ENCODE measurements around the gene ATOX1. TPM values are rescaled to one million over a fixed set of nuclear protein-coding genes. Genes with fewer than 3 reads are reported as not detected.
A peak's percentile ranks its signal among the peaks of the same experiment; 100 is the strongest.

The ATOX1 gene
- total and polyA plus RNA-seq, 3 donors from 2014 or later, result 115 to 145 (median 135) TPM

- Histone ChIP-seq H3K27me3 (no peaks in the 10 kb centered on the region), H3K36me3 (ENCODE audit: low read depth, missing control alignments) (no peaks in the 10 kb centered on the region), H3K27ac (peak overlapping the region in 1 of 2 donors; percentile 90), H3K4me3 (no peak overlapping the region), H3K4me1 (peaks cover 23% of the 10 kb centered on the region), H3K9me3 (no peaks in the 10 kb centered on the region)
- intact Hi-C loops (cut with DNase I; ENCODE audit: low total_unique reads), result no loop called here
- 21 to 28% methylated on average over 3 of the region's 3 CpGs for WGBS, 2 donors
- no peak for TF ChIP-seq CTCF (IDR thresholded peaks at IDR 0.05)
- TF ChIP-seq POLR2A (IDR thresholded peaks at IDR 0.05), result no peak
- no peak for DNase-seq
Measured at GRCh38 chr5:151775025-151775606, 16.7 kb upstream of the ATOX1 start.

DNA sequence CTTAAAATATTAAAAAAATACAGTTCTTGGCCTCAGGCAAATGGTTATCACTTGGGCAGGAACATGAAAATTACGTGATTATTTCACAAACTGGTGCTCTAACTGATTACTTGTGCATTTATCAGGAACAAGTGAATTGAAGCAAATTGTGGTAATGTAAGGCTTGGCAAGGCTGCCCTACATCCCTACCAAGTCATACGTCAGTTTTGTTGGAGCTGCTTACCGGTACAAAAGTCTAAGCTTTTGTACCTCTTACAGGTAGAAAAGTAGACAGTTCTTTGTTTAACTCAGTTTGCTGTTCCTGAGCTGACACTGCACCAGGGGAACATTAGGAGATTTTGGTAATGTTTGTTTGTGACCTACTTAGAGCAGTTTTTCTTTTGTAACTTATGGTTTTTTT lies 15.5 kb upstream of the ATOX1 start:
- Histone ChIP-seq H3K9me3 (no peaks in the 10 kb centered on the region), H3K4me3 (peak overlapping the region in 1 of 2 donors; percentile 85), H3K4me1 (peaks cover 23% of the 10 kb centered on the region), H3K27ac (peak overlapping the region; percentile 82 to 90), H3K36me3 (ENCODE audit: low read depth, missing control alignments) (no peaks in the 10 kb centered on the region), H3K27me3 (no peaks in the 10 kb centered on the region)
- 0 to 1% methylated on average over 3 of the region's 3 CpGs for WGBS, 2 donors
- no peak for DNase-seq
- intact Hi-C loops (cut with DNase I; ENCODE audit: low total_unique reads), result no loop called here
- TF ChIP-seq POLR2A (IDR thresholded peaks at IDR 0.05), result no peak
- TF ChIP-seq CTCF (IDR thresholded peaks at IDR 0.05), result no peak

GRCh38 chr5:151772846-151773561 lies 14.6 kb upstream of the ATOX1 start:
- peaks cover 23% of the 10 kb centered on the region for H3K4me1 ChIP-seq
- H3K27ac ChIP-seq, result peak overlapping the region; percentile 82 to 90
- no peaks in the 10 kb centered on the region for H3K27me3 ChIP-seq
- H3K4me3 ChIP-seq, result peak overlapping the region; percentile 81 to 85
- peak; percentile 38 for DNase-seq
- TF ChIP-seq CTCF (IDR thresholded peaks at IDR 0.05), result no peak
- no peak for TF ChIP-seq POLR2A (IDR thresholded peaks at IDR 0.05)
- intact Hi-C loops (cut with DNase I; ENCODE audit: low total_unique reads), result no loop called here
- H3K36me3 ChIP-seq (ENCODE audit: low read depth, missing control alignments), result no peaks in the 10 kb centered on the region
- WGBS, 2 donors, result 0% methylated on average over 18 of the region's 18 CpGs
- H3K9me3 ChIP-seq, result no peaks in the 10 kb centered on the region

GRCh38 chr5:151772029-151772845 lies 13.8 kb upstream of the ATOX1 start:
- DNase-seq, result peak; percentile 62
- 0% methylated on average over 16 to 87 of the region's 87 CpGs for WGBS, 2 donors
- Histone ChIP-seq H3K36me3 (ENCODE audit: low read depth, missing control alignments) (no peaks in the 10 kb centered on the region), H3K9me3 (no peaks in the 10 kb centered on the region), H3K4me3 (peak overlapping the region; percentile 81 to 85), H3K4me1 (peaks cover 23% of the 10 kb centered on the region), H3K27ac (peak overlapping the region; percentile 82 to 90), H3K27me3 (no peaks in the 10 kb centered on the region)
- intact Hi-C loops (cut with DNase I; ENCODE audit: low total_unique reads), result no loop called here
- no peak for TF ChIP-seq POLR2A (IDR thresholded peaks at IDR 0.05)
- TF ChIP-seq CTCF (IDR thresholded peaks at IDR 0.05), result no peak
